Ectodermal cell (in vitro differentiated cells): ENCODE measurements around the gene SMDT1.
A peak's percentile ranks its signal among the peaks of the same experiment; 100 is the strongest.
"Not testable (repeated sequence)": the region's sequence is repeated elsewhere in the genome, so short reads cannot be mapped to it uniquely, and the experiment has no call there.

Experiments
- H3K27ac ChIP-seq: 2 replicates; pipeline ENCODE4 v1.7.0; 2013; ENCODE audit warnings: mild to moderate bottlenecking, low read depth, low read length; ENCODE audit not compliant: insufficient read depth, poor library complexity, severe bottlenecking
- H3K27me3 ChIP-seq: 2 replicates; pipeline ENCODE4 v1.7.0; 2013; ENCODE audit warnings: mild to moderate bottlenecking, low read length; ENCODE audit not compliant: insufficient read depth, control insufficient read depth, poor library complexity, severe bottlenecking
- H3K36me3 ChIP-seq: one replicate; pipeline ENCODE4 v1.7.0; 2013; ENCODE audit warnings: low read length; ENCODE audit not compliant: control insufficient read depth, insufficient read depth
- H3K4me1 ChIP-seq: one replicate; pipeline ENCODE4 v1.7.0; 2013; ENCODE audit warnings: low read length; ENCODE audit not compliant: control insufficient read depth, insufficient read depth
- H3K4me3 ChIP-seq: 2 replicates; pipeline ENCODE4 v1.7.0; 2013; ENCODE audit warnings: low read depth, low read length, control low read depth; ENCODE audit not compliant: insufficient read depth
- H3K9me3 ChIP-seq: 2 replicates; pipeline ENCODE4 v1.7.0; 2013; ENCODE audit warnings: mild to moderate bottlenecking, low read length, moderate library complexity; ENCODE audit not compliant: control insufficient read depth
- WGBS, 2 experiments: methylation state at CpG; one replicate each; pipeline ENCODE4 v1.1.7; 2013; ENCODE audit warnings: missing lambda C conversion rate in 2 of 2; 5-methylcytosine and 5-hydroxymethylcytosine counted together

SMDT1 gene

DNA sequence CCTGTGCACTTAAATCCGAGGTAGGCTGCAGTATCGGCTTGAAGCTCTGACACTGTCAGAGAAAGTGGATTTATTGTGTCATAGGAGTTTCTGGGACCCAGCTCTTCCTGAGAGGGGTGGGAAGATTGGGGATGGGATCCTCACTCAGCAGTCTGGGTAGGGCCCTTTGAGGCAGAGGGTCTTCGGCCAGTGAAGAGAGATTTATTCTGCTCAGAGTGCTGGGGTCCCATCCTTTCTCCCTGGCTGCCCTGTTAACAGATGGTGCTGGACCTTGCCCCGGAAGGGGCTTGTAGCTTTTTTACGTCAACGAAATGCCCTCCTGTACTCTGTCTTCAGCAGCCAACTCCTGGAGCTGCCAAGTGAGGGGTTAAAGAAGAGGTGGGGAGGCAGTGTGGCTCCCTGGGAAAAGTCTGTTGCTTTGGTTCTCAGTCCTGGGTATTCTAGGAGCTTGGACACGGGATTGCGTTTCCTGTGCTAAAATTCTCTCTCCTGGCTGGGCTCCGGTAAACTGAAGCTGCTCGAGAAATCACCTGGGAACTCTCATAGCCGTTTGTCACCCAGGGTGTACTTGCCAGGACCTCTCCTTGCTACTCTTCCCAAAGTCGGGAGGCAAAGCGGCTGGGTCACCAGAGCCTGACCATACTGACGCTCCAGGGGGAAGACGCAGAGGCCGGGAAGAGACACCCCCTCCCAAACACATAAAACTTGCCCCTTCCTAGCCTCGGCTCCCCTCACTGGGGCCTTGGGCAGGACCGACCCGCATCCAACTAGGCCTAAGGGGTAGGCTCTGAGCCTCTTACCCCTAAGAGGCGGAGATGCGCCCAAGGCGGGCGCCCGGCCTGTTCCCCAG, 806 bp upstream of the SMDT1 start:
- 81 to 82% methylated on average over 24 of the region's 24 CpGs for WGBS, 2 experiments
- Histone ChIP-seq H3K4me3 (peak overlapping the region; percentile 71), H3K4me1 (peaks cover 3% of the 10 kb centered on the region), H3K27me3 (peaks cover 6% of the 10 kb centered on the region), H3K36me3 (no peaks in the 10 kb centered on the region), H3K27ac (peak overlapping the region; percentile 4), H3K9me3 (no peaks in the 10 kb centered on the region)

DNA sequence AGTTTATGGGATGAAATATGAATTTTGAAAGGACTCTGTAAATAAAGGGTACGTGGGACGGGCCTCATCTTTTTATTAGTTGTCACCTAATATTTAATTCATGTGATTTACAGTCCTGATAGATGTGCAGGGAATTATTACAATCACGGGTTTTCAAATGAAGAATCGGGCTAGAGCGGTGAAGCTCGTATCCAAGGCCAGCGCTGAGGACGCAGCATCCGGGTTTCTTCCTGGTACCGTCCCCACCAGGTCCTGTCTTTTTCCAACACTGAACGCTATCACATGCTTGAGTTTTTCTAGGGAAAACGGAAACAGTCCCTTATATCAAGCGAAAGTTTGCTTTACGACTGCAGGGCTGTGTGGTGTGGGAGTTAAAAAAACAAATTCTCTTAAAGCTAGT, 787 bp downstream of the SMDT1 start:
- Histone ChIP-seq H3K27ac (no peak overlapping the region), H3K27me3 (no peaks in the 10 kb centered on the region), H3K36me3 (peaks cover 6% of the 10 kb centered on the region), H3K4me3 (peak overlapping the region; percentile 71), H3K4me1 (peaks cover 3% of the 10 kb centered on the region), H3K9me3 (no peaks in the 10 kb centered on the region)
- 31 to 32% methylated on average over 12 to 14 of the region's 14 CpGs for WGBS, 2 experiments

DNA sequence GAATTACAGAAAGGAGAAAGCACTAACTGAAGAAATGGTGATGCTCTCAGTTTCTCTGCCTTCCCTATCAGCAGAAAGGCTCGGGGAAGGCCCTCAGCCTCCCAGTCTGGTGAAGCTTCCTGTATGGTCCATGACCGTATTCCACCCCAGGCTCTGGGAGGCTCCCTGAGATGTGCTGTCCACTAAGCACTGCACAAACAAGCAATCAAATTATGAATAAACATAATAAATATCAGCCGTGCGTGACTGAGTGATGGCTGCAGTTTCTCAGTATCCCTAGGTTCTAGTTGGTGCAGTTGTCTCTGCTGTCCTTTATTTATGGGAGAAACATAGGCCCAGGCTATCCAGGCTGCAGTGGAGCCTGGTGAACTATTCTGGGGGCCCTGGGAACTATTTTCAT, 3.6 kb downstream of the SMDT1 start:
- H3K4me3 ChIP-seq: no peak overlapping the region
- H3K27me3 ChIP-seq: no peaks in the 10 kb centered on the region
- H3K4me1 ChIP-seq: peaks cover 3% of the 10 kb centered on the region
- H3K27ac ChIP-seq: no peak overlapping the region
- WGBS, 2 experiments: 90 to 94% methylated on average over 4 of the region's 4 CpGs
- no peaks in the 10 kb centered on the region for H3K9me3 ChIP-seq
- peaks cover 19% of the 10 kb centered on the region for H3K36me3 ChIP-seq

DNA sequence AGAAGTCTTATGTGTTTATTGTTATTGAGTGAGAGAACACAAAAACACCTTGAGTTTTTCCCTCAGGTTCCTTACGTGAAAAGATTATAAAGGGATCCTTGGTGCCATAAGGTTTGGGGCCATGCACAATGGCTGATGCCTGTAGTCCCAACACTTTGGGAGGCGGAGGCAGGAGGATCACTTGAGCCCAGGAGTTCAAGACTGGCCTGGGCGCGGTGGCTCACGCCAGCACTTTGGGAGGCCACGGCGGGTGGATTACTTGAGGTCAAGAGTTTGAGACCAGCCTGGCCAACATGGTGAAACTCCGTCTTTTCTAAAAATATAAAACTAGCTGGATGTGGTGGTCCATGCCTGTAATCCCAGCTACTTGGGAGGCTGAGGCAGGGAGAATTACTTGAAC, 5.4 kb downstream of the SMDT1 start:
- Histone ChIP-seq H3K4me1 (no peaks in the 10 kb centered on the region), H3K27ac (no peak overlapping the region), H3K9me3 (no peaks in the 10 kb centered on the region), H3K27me3 (no peaks in the 10 kb centered on the region), H3K4me3 (no peak overlapping the region), H3K36me3 (peaks cover 26% of the 10 kb centered on the region)
- 90 to 93% methylated on average over 8 of the region's 8 CpGs for WGBS, 2 experiments

DNA sequence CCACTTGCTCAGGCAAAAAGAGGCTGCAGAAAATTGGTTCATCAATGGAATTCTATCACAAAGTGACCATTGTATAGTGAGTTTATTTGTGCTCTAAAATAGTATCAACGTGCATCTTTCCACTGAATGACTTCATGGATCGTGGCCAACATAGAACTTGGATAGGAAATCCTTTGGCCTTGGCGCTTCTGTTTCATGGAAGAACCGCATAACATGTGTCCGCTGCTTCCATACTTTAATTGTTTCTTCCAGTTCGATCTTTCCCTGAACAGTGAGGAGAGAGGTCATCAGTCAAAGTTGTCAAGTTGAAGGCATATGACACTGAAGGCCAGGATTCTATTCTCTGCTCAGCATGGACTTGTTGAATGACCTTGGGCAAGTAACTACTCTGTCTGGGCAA, 6.6 kb downstream of the SMDT1 start:
- 95 to 96% methylated on average over 6 of the region's 6 CpGs for WGBS, 2 experiments

DNA sequence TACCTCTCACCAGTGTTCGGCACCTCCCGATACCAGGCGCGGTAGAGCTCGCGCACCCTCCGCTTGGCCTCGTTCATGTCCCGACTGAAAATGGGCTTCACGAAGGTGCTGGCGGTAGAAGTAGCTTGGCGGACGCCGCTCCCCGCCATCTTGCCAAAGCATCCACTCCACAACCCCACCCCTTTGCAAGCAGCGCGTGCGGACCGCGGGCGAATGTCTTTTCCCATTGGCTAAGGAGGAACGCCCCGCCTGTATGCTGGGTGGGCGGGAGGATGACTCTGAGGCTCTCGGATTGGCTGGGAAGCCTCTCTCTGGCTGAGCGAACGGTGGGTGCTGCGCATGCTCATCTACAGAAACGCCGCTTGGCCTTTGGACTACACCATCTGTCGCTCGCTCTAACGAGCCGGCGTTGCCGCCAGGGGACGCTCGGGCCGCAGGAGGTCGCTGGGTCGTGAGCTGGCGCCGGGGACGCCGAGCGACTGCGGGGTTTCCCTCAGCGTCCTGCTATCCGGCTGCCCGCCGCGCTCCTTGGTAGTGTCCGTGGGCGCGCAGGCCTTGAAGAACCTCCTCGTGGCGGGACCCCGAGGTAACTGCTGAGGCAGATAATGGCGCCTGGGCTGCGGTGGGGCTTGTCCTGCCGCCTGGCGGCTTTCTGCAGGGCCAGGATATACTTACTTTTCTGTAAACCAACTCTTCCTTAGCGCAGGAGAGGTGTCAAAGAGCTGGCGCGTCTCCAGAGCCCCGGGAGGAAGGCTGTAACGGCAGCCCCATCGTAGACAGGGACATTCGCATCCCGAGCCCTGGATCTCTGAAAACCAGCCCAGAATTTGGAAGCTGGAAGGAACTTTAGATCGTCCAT, 11.3 kb downstream of the SMDT1 start, which contains the start of gene NDUFA6:
NDUFA6 (minus strand) TSS at position 177 of the 859 bp plus-strand sequence; CDS start at position 149, 28 bp downstream.
- peaks cover 14% of the 10 kb centered on the region for H3K36me3 ChIP-seq
- 1% methylated on average over 71 of the region's 71 CpGs for WGBS, 2 experiments
- no peaks in the 10 kb centered on the region for H3K9me3 ChIP-seq
- no peaks in the 10 kb centered on the region for H3K4me1 ChIP-seq
- H3K27me3 ChIP-seq: peaks cover 4% of the 10 kb centered on the region
- peak within 1 kb of the TSS; percentile 97 for H3K27ac ChIP-seq
- H3K4me3 ChIP-seq: peak within 1 kb of the TSS; percentile 98

More for the DNA sequence above, 6.6 kb downstream of the SMDT1 start:
- Histone ChIP-seq H3K9me3 (no peaks in the 10 kb centered on the region), H3K36me3 (peaks cover 26% of the 10 kb centered on the region), H3K27me3 (no peaks in the 10 kb centered on the region), H3K4me1 (no peaks in the 10 kb centered on the region), H3K27ac (no peak overlapping the region), H3K4me3 (no peak overlapping the region)

DNA sequence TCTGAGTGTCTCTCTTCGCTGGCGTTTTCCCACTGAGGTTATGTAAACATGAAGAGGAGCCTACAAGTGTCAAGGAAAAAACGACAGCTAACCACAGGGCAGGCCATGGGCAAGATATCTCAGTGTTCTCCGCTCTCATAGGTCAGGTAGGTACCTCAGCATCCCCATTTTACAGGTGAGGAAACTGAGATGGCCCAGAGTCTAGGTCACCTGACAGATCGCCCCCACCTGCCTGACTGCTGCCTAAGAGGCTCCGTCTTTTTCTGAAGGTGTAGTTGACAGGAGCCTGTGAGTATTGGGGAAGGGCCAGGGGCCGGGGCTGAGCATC, 11.9 kb downstream of the SMDT1 start:
- peaks cover 4% of the 10 kb centered on the region for H3K27me3 ChIP-seq
- H3K4me1 ChIP-seq: no peaks in the 10 kb centered on the region
- no peaks in the 10 kb centered on the region for H3K9me3 ChIP-seq
- 49 to 54% methylated on average over 6 to 7 of the region's 7 CpGs for WGBS, 2 experiments
- H3K36me3 ChIP-seq: peaks cover 8% of the 10 kb centered on the region
- peak overlapping the region; percentile 55 for H3K4me3 ChIP-seq
- no peak overlapping the region for H3K27ac ChIP-seq

DNA sequence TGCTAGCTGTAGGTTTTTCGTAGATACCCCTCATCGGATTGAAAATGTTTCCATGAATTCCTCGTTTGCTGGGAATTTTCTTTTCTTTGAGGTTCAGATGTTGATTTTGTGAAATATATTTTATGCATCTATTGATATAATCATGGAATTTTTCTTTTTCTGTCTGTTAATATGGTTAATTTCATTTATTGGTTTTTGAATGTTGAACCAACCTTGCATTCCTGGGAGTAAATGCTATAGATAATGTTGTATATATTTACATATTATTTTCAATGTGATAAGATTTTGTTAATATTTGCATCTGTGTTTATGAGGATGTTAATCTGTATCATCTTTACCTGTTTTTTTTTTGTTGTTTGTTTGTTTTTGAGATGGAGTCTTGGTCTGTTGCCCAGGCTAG, 21.7 kb downstream of the SMDT1 start:
- Histone ChIP-seq H3K4me1 (no peaks in the 10 kb centered on the region), H3K27me3 (no peaks in the 10 kb centered on the region), H3K36me3 (no peaks in the 10 kb centered on the region), H3K27ac (no peak overlapping the region), H3K4me3 (no peak overlapping the region), H3K9me3 (peaks cover 2% of the 10 kb centered on the region)
- WGBS, 2 experiments: 88 to 99% methylated on average over 3 of the region's 3 CpGs

DNA sequence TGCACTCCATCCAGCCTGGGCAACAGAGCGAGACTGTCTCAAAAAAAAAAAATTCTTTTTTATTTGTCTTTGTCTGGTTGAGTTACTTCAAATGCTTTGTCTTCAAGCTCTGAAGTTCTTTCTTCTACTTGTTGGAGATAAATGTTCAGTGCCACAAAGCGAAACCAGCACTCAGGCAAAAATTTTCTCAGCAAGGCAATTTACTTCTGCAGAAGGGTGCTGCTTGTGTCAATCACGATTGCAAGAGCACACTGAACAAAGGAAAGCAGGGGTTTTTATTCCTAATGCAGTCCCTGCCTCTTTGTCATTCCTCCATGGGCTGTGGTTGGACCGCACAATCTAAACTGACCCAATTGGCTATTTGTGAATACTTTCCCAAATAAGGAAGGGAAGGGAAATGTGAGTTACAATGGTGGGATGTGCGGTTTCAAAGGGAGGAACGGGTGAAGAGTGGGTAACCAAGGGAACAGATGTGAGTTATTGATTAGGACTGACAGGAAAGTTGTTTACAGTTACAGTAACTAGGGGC, 24.9 kb downstream of the SMDT1 start:
- not testable (repeated sequence) for H3K36me3 ChIP-seq, H3K27me3 ChIP-seq, H3K4me1 ChIP-seq, H3K27ac ChIP-seq, H3K4me3 ChIP-seq, H3K9me3 ChIP-seq
- WGBS, 2 experiments: 90 to 94% methylated on average over 6 of the region's 6 CpGs

DNA sequence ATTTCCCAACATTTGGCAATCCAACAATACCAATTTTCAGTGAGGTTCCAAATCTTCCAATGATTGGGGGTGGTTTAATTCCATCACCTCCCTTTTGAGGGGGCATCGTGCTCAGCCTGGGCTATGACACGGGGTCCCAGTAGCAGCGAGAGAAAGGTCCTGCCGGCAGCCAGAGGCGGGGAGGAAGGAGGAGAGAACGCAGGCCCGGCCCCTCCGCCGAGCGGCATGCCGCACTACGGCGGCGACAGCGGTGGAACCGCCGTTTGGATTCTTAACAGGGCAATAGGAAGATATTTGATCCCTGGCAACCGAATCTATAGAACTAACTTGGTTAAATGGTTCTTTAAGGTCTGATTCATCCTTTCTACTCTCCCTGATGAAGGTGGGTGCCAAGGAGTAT, 29.3 kb downstream of the SMDT1 start:
- Histone ChIP-seq H3K4me1 (no peaks in the 10 kb centered on the region), H3K36me3 (no peaks in the 10 kb centered on the region), H3K27ac (no peak overlapping the region), H3K27me3 (no peaks in the 10 kb centered on the region), H3K4me3 (no peak overlapping the region), H3K9me3 (no peaks in the 10 kb centered on the region)
- whole genome bisulfite sequencing, 2 experiments: 94% methylated on average over 18 of the region's 18 CpGs
